Transverse colon (tissue), 3 donors: Measurements from ENCODE around the gene ERCC6L2.

ENCODE experiments used
- POLR2A ChIP-seq: fragments of 450-650 bp; IDR thresholded peaks from one replicate; pipeline ENCODE4 v1.6.1; 2016; ENCODE audit warnings: antibody characterized with exemption, mild to moderate bottlenecking, moderate library complexity
- TF ChIP-seq, protein P1 (sequence below), 5 experiments: fragments of 200-600 bp in 3 of 5; fragments of 450-650 bp in 2 of 5; sonication (generic) in 3 of 5; IDR thresholded peaks; 1 replicate in 2 of 5; 2 replicates in 3 of 5; pipeline ENCODE4 v1.5.1; 2016 to 2017; ENCODE audit warnings: antibody characterized with exemption in 5 of 5, inconsistent platforms in 3 of 5, mild to moderate bottlenecking in 2 of 5, moderate library complexity in 1 of 5

DNA sequence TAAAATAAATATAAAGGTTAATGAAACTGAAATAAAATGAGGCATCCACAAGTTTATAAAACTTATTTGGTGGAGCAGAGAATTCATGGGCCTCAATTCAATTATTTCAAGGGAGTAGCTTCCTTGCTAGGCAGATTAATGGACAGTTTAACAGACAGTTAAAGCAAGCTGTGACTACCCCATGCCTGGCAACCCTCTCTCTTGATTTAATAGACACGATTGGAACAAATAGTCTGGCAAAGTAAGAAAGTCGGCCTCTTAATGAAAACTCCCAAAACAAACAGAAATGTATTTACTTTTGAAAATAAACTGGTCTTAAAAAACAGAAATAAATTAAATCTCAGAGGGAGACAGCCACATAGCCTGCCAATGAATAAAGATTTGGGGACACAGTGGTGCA, 40.1 kb upstream of the ERCC6L2 start:
- TF ChIP-seq POLR2A, result no peak
- TF ChIP-seq, protein P1, sequence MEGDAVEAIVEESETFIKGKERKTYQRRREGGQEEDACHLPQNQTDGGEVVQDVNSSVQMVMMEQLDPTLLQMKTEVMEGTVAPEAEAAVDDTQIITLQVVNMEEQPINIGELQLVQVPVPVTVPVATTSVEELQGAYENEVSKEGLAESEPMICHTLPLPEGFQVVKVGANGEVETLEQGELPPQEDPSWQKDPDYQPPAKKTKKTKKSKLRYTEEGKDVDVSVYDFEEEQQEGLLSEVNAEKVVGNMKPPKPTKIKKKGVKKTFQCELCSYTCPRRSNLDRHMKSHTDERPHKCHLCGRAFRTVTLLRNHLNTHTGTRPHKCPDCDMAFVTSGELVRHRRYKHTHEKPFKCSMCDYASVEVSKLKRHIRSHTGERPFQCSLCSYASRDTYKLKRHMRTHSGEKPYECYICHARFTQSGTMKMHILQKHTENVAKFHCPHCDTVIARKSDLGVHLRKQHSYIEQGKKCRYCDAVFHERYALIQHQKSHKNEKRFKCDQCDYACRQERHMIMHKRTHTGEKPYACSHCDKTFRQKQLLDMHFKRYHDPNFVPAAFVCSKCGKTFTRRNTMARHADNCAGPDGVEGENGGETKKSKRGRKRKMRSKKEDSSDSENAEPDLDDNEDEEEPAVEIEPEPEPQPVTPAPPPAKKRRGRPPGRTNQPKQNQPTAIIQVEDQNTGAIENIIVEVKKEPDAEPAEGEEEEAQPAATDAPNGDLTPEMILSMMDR (IDR thresholded peaks at IDR 0.05), result no peak
